ENCODE data around the gene TMEM203.

- TF ChIP-seq, protein P1, sequence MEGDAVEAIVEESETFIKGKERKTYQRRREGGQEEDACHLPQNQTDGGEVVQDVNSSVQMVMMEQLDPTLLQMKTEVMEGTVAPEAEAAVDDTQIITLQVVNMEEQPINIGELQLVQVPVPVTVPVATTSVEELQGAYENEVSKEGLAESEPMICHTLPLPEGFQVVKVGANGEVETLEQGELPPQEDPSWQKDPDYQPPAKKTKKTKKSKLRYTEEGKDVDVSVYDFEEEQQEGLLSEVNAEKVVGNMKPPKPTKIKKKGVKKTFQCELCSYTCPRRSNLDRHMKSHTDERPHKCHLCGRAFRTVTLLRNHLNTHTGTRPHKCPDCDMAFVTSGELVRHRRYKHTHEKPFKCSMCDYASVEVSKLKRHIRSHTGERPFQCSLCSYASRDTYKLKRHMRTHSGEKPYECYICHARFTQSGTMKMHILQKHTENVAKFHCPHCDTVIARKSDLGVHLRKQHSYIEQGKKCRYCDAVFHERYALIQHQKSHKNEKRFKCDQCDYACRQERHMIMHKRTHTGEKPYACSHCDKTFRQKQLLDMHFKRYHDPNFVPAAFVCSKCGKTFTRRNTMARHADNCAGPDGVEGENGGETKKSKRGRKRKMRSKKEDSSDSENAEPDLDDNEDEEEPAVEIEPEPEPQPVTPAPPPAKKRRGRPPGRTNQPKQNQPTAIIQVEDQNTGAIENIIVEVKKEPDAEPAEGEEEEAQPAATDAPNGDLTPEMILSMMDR (IDR thresholded peaks at IDR 0.05): no peak
- no peak for TF ChIP-seq POLR2A (IDR thresholded peaks at IDR 0.05)
Measured at GRCh38 chr9:137202966-137203365, 2.5 kb downstream of the TMEM203 start.
